HepG2 (cell line): ENCODE results near the gene DLG2. TPM values are rescaled to one million over a fixed set of nuclear protein-coding genes. Genes with fewer than 3 reads are reported as not detected.

Experiments used
- ATAC-seq: fragments of 200-7000 bp; cut with Tn5 transposase; 3 replicates; pipeline ENCODE4 v1.9.1; 2020; ENCODE audit warnings: mild to moderate bottlenecking, moderate library complexity
- BruUV-seq: library from RNA; stranded (reverse); fragments of 400-500 nt; replicated peaks from 2 replicates; lab custom pipeline; 2021; lab: Mats Ljungman, UMichigan
- CTCF ChIA-PET: fragments of 300-600 bp; formaldehyde crosslinking; extraction: SDS; loops from one replicate; lab custom pipeline; 2021; ENCODE audit warnings: low total read pairs, inconsistent platforms, low intra/inter-chr PET ratio; lab: Yijun Ruan, JAX
- POLR2A ChIA-PET: fragments of 350-600 bp; sonication (Branson Sonifier 250); formaldehyde crosslinking; loops from one replicate; lab custom pipeline; 2020; ENCODE audit warnings: antibody characterized with exemption, inconsistent platforms; lab: Yijun Ruan, JAX
- DNase-seq: peaks from one replicate; pipeline ENCODE4 v3.0.0-alpha.2; 2015; ENCODE audit warnings: low spot score
- FAIRE-seq: peaks from 3 replicates; lab custom pipeline; 2011; peaks lifted over from hg19 to GRCh38; lab: Jason Lieb, UNC
- H2AFZ ChIP-seq: one replicate; pipeline ENCODE4 v1.6.1; 2011; ENCODE audit warnings: low read length, inconsistent platforms
- H3K27ac ChIP-seq: fragments of 300-600 bp; 3 replicates; pipeline ENCODE4 v1.8.0; 2011; ENCODE audit warnings: mixed run types, mild to moderate bottlenecking, mixed read lengths, low read length, inconsistent platforms; ENCODE audit not compliant: insufficient read depth; ENCODE audit errors: extremely low read length
- H3K27me3 ChIP-seq, 2 experiments: fragments of 200-600 bp in 1 of 2; 2 replicates in 1 of 2; 3 replicates in 1 of 2; pipeline versions ENCODE4 v1.6.0 to v1.8.0; 2011; ENCODE audit warnings: low read length in 2 of 2, mild to moderate bottlenecking in 2 of 2, moderate library complexity in 2 of 2, inconsistent platforms in 1 of 2; ENCODE audit not compliant: insufficient read depth in 2 of 2, control insufficient read depth in 1 of 2
- H3K36me3 ChIP-seq, 2 experiments: fragments of 200-600 bp in 1 of 2; replicated peaks in 1 of 2; 2 replicates in 1 of 2; 3 replicates in 1 of 2; pipeline versions ENCODE4 v1.5.1 to v1.8.0; 2011; ENCODE audit warnings: low read length in 2 of 2, inconsistent platforms in 1 of 2; ENCODE audit not compliant: insufficient read depth in 2 of 2, control insufficient read depth in 1 of 2
- H3K4me1 ChIP-seq: 2 replicates; pipeline ENCODE4 v1.5.1; 2012; ENCODE audit warnings: low read length, inconsistent platforms; ENCODE audit not compliant: insufficient read depth
- H3K4me2 ChIP-seq: 2 replicates; pipeline ENCODE4 v1.6.0; 2011; ENCODE audit warnings: low read depth, low read length, inconsistent platforms
- H3K4me3 ChIP-seq, 3 experiments: fragments of 200-600 bp in 1 of 3; sonication (generic), shearing (Covaris generic) in 1 of 3; replicated peaks in 1 of 3; 2 replicates each; pipeline ENCODE4 v1.5.1; 2011 to 2016; ENCODE audit warnings: low read length in 3 of 3, inconsistent platforms in 2 of 3, low read depth in 2 of 3, mild to moderate bottlenecking in 2 of 3, control low read depth in 1 of 3, mixed read lengths in 1 of 3; ENCODE audit not compliant: insufficient read depth in 1 of 3
- H3K79me2 ChIP-seq: one replicate; pipeline ENCODE4 v1.6.1; 2011; ENCODE audit warnings: low read length, inconsistent platforms; ENCODE audit not compliant: insufficient read depth
- H3K9ac ChIP-seq: 2 replicates; pipeline ENCODE4 v1.6.0; 2011; ENCODE audit warnings: mild to moderate bottlenecking, low read depth, low read length, inconsistent platforms; ENCODE audit not compliant: insufficient read depth
- H3K9me3 ChIP-seq: 2 replicates; pipeline ENCODE4 v1.5.1; 2012; ENCODE audit warnings: mild to moderate bottlenecking, low read length
- H4K20me1 ChIP-seq: 2 replicates; pipeline ENCODE4 v1.6.0; 2011; ENCODE audit warnings: inconsistent platforms, mild to moderate bottlenecking, low read length, moderate library complexity; ENCODE audit not compliant: insufficient read depth
- AHDC1 ChIP-seq: sonication (generic); formaldehyde crosslinking; IDR thresholded peaks from 2 replicates; pipeline ENCODE4 v1.5.1; 2020; ENCODE audit warnings: mild to moderate bottlenecking, missing genetic modification reagents, borderline replicate concordance
- ATF7-NPFF ChIP-seq: sonication (generic); formaldehyde crosslinking; IDR thresholded peaks from 2 replicates; pipeline ENCODE4 v1.8.1; 2023; ENCODE audit warnings: mild to moderate bottlenecking, low read depth, missing genetic modification reagents, moderate library complexity
- ATM ChIP-seq: fragments of 450-650 bp; IDR thresholded peaks from 2 replicates; pipeline ENCODE4 v1.7.1; 2017; ENCODE audit warnings: mild to moderate bottlenecking, borderline replicate concordance
- CEBPG ChIP-seq: IDR thresholded peaks from 2 replicates; pipeline ENCODE4 v1.6.1; 2016
- MAX ChIP-seq: IDR thresholded peaks from 2 replicates; pipeline ENCODE4 v1.6.1; 2012; ENCODE audit warnings: inconsistent platforms
- MXD3 ChIP-seq: IDR thresholded peaks from 2 replicates; pipeline ENCODE4 v1.6.1; 2016; ENCODE audit warnings: mild to moderate bottlenecking, missing biosample characterization, missing genetic modification reagents
- RAD21 ChIP-seq: fragments of 450-650 bp; formaldehyde crosslinking; IDR thresholded peaks from 2 replicates; pipeline ENCODE4 v1.5.0; 2020; ENCODE audit warnings: mild to moderate bottlenecking
- RARG ChIP-seq: sonication (generic); formaldehyde crosslinking; IDR thresholded peaks from 2 replicates; pipeline ENCODE4 v1.4.0; 2020; ENCODE audit warnings: low read depth, mild to moderate bottlenecking, missing genetic modification reagents
- SOX5 ChIP-seq: IDR thresholded peaks from 2 replicates; pipeline ENCODE4 v1.6.1; 2016; ENCODE audit warnings: borderline replicate concordance
- ZIK1 ChIP-seq: sonication (generic); formaldehyde crosslinking; IDR thresholded peaks from 2 replicates; pipeline ENCODE4 v1.5.0; 2020; ENCODE audit warnings: mild to moderate bottlenecking, low read depth, missing genetic modification reagents, borderline replicate concordance
- ZNF484 ChIP-seq: sonication (generic); formaldehyde crosslinking; IDR thresholded peaks from 2 replicates; pipeline ENCODE4 v1.5.1; 2020; ENCODE audit warnings: mild to moderate bottlenecking, low read depth, missing genetic modification reagents, borderline replicate concordance
- ZNF562 ChIP-seq: sonication (generic); formaldehyde crosslinking; IDR thresholded peaks from 2 replicates; pipeline ENCODE4 v1.8.0; 2022; ENCODE audit warnings: missing genetic modification reagents, borderline replicate concordance
- WGBS: methylation state at CpG from one replicate; pipeline ENCODE4 v1.1.6; 2017; ENCODE audit warnings: low lambda C conversion rate; 5-methylcytosine and 5-hydroxymethylcytosine counted together
- in situ Hi-C: cut with HindIII; loops from 2 replicates; pipeline ENCODE4 v1.10.0; 2017; ENCODE audit warnings: low pct_unique_long_range_greater_than_20kb; ENCODE audit not compliant: extremely low pct_ligation_motif_present
- intact Hi-C: fragments of 100-400 bp; cut with micrococcal nuclease; formaldehyde crosslinking; loops from one replicate; pipeline ENCODE4 v1.10.0; 2022; ENCODE audit not compliant: unreplicated experiment
- polyA plus RNA-seq, 8 experiments: library from polyadenylated mRNA; depleted of rRNA in 3 of 8; stranded (reverse) in 7 of 8; unstranded in 1 of 8; fragments of >200 nt; fragmentation: Illumina TruSeq in 4 of 8; extraction: Trizol in 4 of 8; gene quantifications; 2 replicates each; pipeline versions ENCODE4 v1.2.1 to v1.2.3, GENCODE V29; 2011 to 2016; ENCODE audit warnings: low read depth in 4 of 8, missing spikeins in 1 of 8, mixed read lengths in 1 of 8; ENCODE audit not compliant: insufficient read depth in 1 of 8
- total RNA-seq, 5 experiments: library from RNA; depleted of rRNA; stranded (reverse); fragments of >200 nt; fragmentation: Illumina TruSeq; extraction: Trizol; gene quantifications; 2 replicates each; pipeline ENCODE4 v1.2.3, GENCODE V29; 2016; ENCODE audit warnings: low read depth in 1 of 5
- TF ChIP-seq, protein P1 (sequence below): sonication (generic); formaldehyde crosslinking; IDR thresholded peaks from 2 replicates; pipeline ENCODE4 v1.5.0; 2020; ENCODE audit warnings: mild to moderate bottlenecking, missing genetic modification reagents

The DLG2 gene
- total and polyA plus RNA-seq, 2 of the 13 experiments (the other 11 are each of a cell fraction or from before 2014, with no cell fraction given), result 0.46 to 1.0 TPM

DNA sequence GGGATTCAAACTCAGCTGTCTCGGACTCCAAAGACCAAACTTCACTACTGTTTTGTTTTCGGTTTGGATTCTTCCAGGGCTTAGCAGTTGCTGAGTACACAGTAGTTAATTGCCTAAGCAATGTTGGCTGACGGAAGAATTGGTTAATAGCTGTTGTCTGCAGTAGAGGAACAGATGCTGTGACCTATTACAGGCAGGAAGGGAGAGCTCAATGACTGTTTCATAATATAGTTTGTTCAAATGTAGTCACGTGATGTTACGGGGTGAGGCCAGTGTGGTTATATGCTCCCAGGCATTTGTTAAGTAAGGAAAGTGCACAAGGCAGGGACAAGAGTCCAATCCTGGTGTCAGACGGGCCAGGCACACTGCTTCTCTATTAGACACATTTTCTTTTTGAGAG is 2118.3 kb downstream of the DLG2 start (continued):
- no peak for TF ChIP-seq ZNF484 (CRISPR knock-in tag)
- TF ChIP-seq, protein P1, sequence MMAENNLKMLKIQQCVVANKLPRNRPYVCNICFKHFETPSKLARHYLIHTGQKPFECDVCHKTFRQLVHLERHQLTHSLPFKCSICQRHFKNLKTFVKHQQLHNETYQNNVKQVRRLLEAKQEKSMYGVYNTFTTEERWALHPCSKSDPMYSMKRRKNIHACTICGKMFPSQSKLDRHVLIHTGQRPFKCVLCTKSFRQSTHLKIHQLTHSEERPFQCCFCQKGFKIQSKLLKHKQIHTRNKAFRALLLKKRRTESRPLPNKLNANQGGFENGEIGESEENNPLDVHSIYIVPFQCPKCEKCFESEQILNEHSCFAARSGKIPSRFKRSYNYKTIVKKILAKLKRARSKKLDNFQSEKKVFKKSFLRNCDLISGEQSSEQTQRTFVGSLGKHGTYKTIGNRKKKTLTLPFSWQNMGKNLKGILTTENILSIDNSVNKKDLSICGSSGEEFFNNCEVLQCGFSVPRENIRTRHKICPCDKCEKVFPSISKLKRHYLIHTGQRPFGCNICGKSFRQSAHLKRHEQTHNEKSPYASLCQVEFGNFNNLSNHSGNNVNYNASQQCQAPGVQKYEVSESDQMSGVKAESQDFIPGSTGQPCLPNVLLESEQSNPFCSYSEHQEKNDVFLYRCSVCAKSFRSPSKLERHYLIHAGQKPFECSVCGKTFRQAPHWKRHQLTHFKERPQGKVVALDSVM (CRISPR knock-in tag), result no peak
- no peak for TF ChIP-seq ZIK1 (CRISPR knock-in tag)
- no peak for TF ChIP-seq RAD21 (CRISPR knock-in tag)
- TF ChIP-seq CEBPG (CRISPR knock-in tag), result peak; percentile 45
- peak; percentile 51; the same call in 1 of the 2 replicates for TF ChIP-seq SOX5 (CRISPR knock-in tag)
- TF ChIP-seq ZNF562, result no peak
- TF ChIP-seq, all 625 proteins: peak for 35

DNA sequence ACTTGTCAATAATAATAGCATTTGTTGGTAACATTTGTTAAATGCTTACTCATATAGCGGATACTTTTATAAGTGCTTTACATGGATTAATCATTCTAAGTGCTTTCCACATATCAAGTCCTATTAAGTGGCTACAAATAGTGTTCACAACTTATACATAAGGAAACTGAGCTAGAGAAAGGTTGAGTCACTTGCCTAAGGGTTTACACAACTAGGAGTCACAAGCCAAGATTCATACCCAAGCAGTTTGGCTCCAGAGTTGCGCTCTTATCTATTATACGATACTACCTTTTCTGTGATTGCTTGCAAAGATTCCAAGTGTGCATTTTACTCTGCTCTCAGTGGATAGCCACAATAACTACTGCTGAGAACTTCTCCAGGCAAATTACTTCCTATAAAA is 2125.1 kb downstream of the DLG2 start:
- no peaks in the 10 kb centered on the region for H3K27me3 ChIP-seq
- WGBS, result 86% methylated on average over 3 of the region's 3 CpGs
- intact Hi-C loops (no loop called here), in situ Hi-C loops (no loop called here)
- DNase-seq (no peak), FAIRE-seq (no peak), ATAC-seq (no peak)
- no peaks in the 10 kb centered on the region for H3K9me3 ChIP-seq
- BruUV-seq, result no TSS peak
- H3K9ac ChIP-seq, result no peak overlapping the region
- H2AFZ ChIP-seq, result no peak overlapping the region
- no peaks in the 10 kb centered on the region for H4K20me1 ChIP-seq
- CTCF ChIA-PET, result no interaction called here
- H3K79me2 ChIP-seq, result no peaks in the 10 kb centered on the region
- H3K36me3 ChIP-seq, result no peaks in the 10 kb centered on the region
- H3K4me3 ChIP-seq, result no peak overlapping the region
- POLR2A ChIA-PET, result no interaction called here
- H3K4me1 ChIP-seq, result no peaks in the 10 kb centered on the region
- H3K4me2 ChIP-seq, result no peak overlapping the region
- H3K27ac ChIP-seq, result no peak overlapping the region
- TF ChIP-seq RARG (no peak), ATM (no peak), AHDC1 (CRISPR knock-in tag) (no peak), ATF7-NPFF (CRISPR knock-in tag) (no peak), MXD3 (no peak), MAX (no peak)
